HepG2 (cell line): ENCODE results near the gene ENG. TPM values are rescaled to one million over a fixed set of nuclear protein-coding genes. Genes with fewer than 3 reads are reported as not detected.

Experiments used
- CBX2 ChIP-seq, 2 experiments: fragments of 200-600 bp in 1 of 2; sonication (generic); formaldehyde crosslinking in 1 of 2; IDR thresholded peaks; 2 replicates each; pipeline versions ENCODE4 v1.7.0 to v1.8.1; 2018 to 2022; ENCODE audit warnings: low read depth in 2 of 2, low read length in 1 of 2, mild to moderate bottlenecking in 1 of 2, missing genetic modification reagents in 1 of 2
- FOXC1 ChIP-seq: sonication (generic); formaldehyde crosslinking; IDR thresholded peaks from 2 replicates; pipeline ENCODE4 v1.8.0; 2022; ENCODE audit warnings: mild to moderate bottlenecking, missing genetic modification reagents, borderline replicate concordance
- GTF2F1 ChIP-seq: fragments of 150-350 bp; IDR thresholded peaks from 2 replicates; pipeline ENCODE4 v1.6.1; 2014; ENCODE audit warnings: low read length
- NONO ChIP-seq, 2 experiments: fragments of 450-650 bp in 1 of 2; sonication (generic) in 1 of 2; formaldehyde crosslinking in 1 of 2; IDR thresholded peaks in 1 of 2; conservative IDR thresholded peaks in 1 of 2; 2 replicates each; pipeline versions ENCODE4 v1.6.1 to v1.8.0; 2017 to 2022; ENCODE audit warnings: mild to moderate bottlenecking in 1 of 2, missing genetic modification reagents in 1 of 2, moderate library complexity in 1 of 2
- REST ChIP-seq, 2 experiments: IDR thresholded peaks; 2 replicates each; pipeline ENCODE4 v1.6.1; 2011 to 2012; ENCODE audit warnings: low read length in 2 of 2, borderline replicate concordance in 1 of 2, low read depth in 1 of 2, mild to moderate bottlenecking in 1 of 2, moderate library complexity in 1 of 2
- YY1 ChIP-seq: IDR thresholded peaks from 2 replicates; pipeline ENCODE4 v1.6.1; 2011; ENCODE audit warnings: low read length, low read depth, moderate library complexity, mild to moderate bottlenecking; ENCODE audit not compliant: insufficient read depth, insufficient replicate concordance
- ZFP37 ChIP-seq: sonication (generic); formaldehyde crosslinking; IDR thresholded peaks from 2 replicates; pipeline ENCODE4 v1.4.0; 2020; ENCODE audit warnings: missing genetic modification reagents, borderline replicate concordance
- ZNF224 ChIP-seq: sonication (generic); formaldehyde crosslinking; IDR thresholded peaks from 2 replicates; pipeline ENCODE4 v1.5.0; 2020; ENCODE audit warnings: mild to moderate bottlenecking, missing genetic modification reagents
- polyA plus RNA-seq, 8 experiments: library from polyadenylated mRNA; depleted of rRNA in 3 of 8; stranded (reverse) in 7 of 8; unstranded in 1 of 8; fragments of >200 nt; fragmentation: Illumina TruSeq in 4 of 8; extraction: Trizol in 4 of 8; gene quantifications; 2 replicates each; pipeline versions ENCODE4 v1.2.1 to v1.2.3, GENCODE V29; 2011 to 2016; ENCODE audit warnings: low read depth in 4 of 8, missing spikeins in 1 of 8, mixed read lengths in 1 of 8; ENCODE audit not compliant: insufficient read depth in 1 of 8
- total RNA-seq, 5 experiments: library from RNA; depleted of rRNA; stranded (reverse); fragments of >200 nt; fragmentation: Illumina TruSeq; extraction: Trizol; gene quantifications; 2 replicates each; pipeline ENCODE4 v1.2.3, GENCODE V29; 2016; ENCODE audit warnings: low read depth in 1 of 5
- TF ChIP-seq, protein P1 (sequence below): sonication (generic); formaldehyde crosslinking; IDR thresholded peaks from 2 replicates; pipeline ENCODE4 v1.5.1; 2020; ENCODE audit warnings: mild to moderate bottlenecking, missing genetic modification reagents, moderate library complexity

Gene ENG
- total and polyA plus RNA-seq, 2 of the 13 experiments (the other 11 are each of a cell fraction or from before 2014, with no cell fraction given) = 0.02 to 1.1 TPM

DNA sequence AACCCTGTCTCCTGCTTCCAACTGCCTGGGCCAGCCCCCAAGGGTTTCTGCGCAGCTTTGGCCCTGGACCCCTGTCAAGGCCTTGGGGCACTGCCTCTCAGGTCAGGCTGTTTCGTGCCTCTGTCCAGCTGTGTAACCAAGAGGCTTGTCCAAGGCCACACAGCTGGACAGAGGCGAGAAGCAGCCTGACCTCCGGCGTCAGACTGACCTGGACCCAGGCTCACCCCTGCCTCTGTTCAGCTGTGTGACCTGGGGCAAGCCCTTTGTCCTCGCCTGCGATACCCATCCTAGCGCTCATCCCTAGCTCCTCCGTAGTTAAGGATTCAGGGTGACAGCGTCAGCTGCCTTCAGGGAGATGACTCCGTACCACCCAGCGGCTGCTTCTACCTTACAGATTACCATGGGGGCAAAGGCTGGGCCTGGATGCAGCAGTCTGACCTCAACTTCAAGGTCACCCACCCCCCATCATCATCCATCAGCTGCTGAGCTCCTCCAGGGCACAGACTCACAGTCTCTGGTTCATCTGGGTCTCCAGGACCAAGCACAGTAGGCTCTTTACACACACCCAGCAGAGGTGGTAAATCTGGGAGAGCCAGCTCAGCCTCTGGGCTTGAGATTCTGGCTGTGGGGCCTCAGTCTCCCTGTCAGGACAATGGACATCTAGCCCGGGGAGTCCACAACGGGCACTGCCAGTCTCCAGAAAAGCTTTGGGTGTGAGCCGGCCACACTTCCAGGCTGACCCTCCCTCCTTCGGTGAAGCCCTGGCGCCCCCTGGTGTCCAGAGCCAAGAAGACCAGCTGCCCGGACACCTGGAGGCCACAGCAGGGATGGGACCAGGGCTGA, 15.1 kb upstream of the ENG start (continued):
- peak; percentile 3 to 81 for TF ChIP-seq REST (IDR thresholded peaks at IDR 0.05; ENCODE audit: borderline replicate concordance in 1 of 2, low read depth in 1 of 2, low read length in 2 of 2)
- no peak for TF ChIP-seq ZNF224
- no peak for TF ChIP-seq NONO (IDR thresholded peaks at IDR 0.05)
- TF ChIP-seq NONO (CRISPR knock-in tag; conservative IDR thresholded peaks at IDR 0.05) = no peak
- no peak for TF ChIP-seq ZFP37 (CRISPR knock-in tag)
- no peak for TF ChIP-seq YY1
- TF ChIP-seq FOXC1 = no peak
- TF ChIP-seq CBX2 (IDR thresholded peaks at IDR 0.05; ENCODE audit: low read depth, low read length) = no peak
- TF ChIP-seq CBX2 (CRISPR knock-in tag; IDR thresholded peaks at IDR 0.05; ENCODE audit: low read depth) = no peak
- no peak for TF ChIP-seq GTF2F1
- TF ChIP-seq, protein P1, sequence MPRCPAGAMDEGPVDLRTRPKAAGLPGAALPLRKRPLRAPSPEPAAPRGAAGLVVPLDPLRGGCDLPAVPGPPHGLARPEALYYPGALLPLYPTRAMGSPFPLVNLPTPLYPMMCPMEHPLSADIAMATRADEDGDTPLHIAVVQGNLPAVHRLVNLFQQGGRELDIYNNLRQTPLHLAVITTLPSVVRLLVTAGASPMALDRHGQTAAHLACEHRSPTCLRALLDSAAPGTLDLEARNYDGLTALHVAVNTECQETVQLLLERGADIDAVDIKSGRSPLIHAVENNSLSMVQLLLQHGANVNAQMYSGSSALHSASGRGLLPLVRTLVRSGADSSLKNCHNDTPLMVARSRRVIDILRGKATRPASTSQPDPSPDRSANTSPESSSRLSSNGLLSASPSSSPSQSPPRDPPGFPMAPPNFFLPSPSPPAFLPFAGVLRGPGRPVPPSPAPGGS (CRISPR knock-in tag) = no peak
